GM19025 (cell line): ENCODE data around the gene SS18.
"Not testable (repeated sequence)": the region's sequence is repeated elsewhere in the genome, so short reads cannot be mapped to it uniquely, and the experiment has no call there.

Experiments used
- ATAC-seq: cut with Tn5 transposase; IDR thresholded peaks from one replicate; pipeline ENCODE4 v1.9.1; 2021; ENCODE audit warnings: mild to moderate bottlenecking, low read depth, moderate library complexity; ENCODE audit not compliant: unreplicated experiment

Gene SS18, protein sequence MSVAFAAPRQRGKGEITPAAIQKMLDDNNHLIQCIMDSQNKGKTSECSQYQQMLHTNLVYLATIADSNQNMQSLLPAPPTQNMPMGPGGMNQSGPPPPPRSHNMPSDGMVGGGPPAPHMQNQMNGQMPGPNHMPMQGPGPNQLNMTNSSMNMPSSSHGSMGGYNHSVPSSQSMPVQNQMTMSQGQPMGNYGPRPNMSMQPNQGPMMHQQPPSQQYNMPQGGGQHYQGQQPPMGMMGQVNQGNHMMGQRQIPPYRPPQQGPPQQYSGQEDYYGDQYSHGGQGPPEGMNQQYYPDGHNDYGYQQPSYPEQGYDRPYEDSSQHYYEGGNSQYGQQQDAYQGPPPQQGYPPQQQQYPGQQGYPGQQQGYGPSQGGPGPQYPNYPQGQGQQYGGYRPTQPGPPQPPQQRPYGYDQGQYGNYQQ

DNA sequence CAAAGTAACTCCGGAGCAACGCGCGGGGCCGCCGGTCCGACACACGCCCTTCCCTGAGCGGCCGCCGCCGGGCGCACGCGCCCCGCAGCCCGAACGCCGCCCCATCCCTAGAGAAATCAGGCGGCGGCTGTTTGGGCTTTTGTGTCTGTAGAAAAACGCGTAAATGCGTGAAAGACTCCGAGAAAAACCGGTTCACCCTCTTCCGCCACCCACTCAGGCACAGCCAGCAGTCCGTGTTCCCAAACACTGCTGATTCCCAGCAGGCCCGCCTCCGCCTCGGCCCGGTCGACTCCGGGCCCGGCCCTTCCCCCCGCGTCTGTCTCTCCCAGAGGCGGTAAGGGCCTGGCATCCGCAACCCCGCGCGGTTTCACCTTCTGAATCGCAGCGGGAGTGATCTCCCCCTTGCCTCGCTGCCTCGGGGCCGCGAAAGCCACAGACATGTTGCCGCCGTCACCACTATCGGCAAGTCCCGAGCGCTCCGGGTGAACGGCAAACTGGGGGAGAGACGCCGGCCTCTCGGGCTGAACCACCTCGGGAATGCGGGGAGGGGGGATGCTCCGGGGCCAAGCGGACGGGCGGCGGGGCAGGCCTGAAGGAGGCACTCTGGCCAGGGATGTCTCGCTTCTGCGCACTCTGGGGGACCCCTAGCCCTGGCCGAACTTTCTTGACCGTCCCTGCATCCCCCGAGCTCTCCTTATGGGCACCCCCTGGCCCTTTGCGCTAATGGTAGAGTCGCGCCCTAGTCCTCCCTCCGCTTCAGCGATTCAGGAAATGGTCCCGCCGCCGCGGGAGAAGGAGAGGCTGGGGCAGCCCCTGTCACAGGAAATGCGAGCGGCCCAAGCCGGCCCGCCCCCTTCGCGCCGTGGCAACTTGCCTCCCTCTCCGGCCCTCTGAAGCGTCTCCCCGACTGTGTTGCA lies at the start of gene SS18:
SS18 (minus strand) TSS at position 484 of the 917 bp plus-strand sequence; CDS start at position 440, 44 bp downstream.
- ATAC-seq: peak; percentile 71

DNA sequence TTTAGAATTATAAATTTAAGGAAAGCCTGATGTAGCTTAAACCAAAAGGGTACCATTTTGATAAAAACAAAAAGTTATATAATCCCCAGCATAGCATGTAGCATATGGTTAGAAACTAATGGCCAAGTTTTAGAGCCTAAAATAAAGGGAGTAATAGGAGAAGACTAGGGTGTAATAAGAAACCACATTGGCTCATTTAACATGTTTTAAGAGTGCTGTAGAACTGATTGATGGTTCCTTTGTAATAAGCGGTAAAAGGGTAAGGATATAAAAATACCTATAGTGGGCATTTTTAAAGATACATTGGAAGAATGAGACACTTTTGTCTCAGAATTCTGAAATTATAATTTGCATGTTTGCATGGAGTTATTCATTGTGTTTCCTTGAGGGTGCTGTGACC lies 45.1 kb upstream of the SS18 start:
- ATAC-seq: no peak

DNA sequence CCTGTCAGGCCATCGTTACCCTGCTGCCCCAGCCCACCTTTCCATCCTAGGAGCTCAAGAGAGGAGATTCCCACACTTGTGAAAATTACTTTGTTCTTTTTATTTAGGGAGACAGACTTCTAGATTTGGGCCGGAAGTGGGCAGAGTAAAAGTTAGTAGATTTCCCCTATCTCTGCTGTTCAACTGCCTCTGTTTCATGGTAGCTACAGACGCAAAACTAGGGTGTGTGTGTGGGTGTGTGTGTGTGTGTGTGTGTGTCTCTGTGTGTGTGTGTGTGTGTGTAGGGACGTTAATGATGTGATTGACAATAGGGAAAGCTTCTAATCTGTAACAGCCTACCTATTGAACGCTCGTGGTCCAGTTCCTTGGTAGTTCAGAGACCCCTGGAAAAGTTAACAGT lies 43.7 kb upstream of the SS18 start:
- ATAC-seq: no peak

DNA sequence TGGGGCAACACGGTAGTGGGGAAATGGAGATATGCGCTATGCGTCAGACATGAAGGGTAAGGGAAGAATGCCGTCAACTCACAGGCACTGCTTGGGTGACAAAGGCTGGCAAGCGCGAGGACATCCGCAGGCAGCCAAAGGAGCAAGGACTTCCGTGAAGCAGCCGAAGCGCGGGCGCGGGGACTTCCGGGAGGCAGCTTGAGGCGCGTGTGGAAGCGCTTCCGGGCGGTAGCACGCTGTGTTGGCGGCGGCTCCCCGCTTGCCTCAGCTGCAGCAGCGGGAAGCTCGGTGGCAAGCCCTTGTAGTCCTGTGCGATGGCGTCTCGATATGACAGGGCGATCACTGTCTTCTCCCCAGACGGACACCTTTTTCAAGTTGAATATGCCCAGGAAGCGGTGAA lies 43.2 kb upstream of the SS18 start, which contains the start of gene PSMA8:
PSMA8 (plus strand) TSS at position 218 of the 400 bp plus-strand sequence; CDS start at position 315, 97 bp downstream.
- ATAC-seq: no peak

DNA sequence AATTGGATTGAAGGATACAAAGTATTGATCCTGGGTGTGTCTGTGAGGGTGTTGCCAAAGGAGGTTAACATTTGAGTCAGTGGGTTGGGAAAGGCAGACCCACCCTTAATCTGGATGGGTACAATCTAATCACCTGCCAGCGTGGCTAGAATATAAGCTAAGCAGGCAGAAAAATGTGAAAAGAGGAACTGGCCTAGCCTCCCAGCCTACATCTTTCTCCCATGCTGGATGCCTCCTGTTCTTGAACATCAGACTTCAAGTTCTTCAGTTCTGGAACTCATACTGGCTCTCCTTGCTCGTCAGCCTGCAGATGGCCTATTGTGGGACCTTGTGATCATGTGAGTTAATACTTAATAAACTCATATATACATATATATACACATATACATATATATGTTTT lies 37.8 kb upstream of the SS18 start:
- ATAC-seq: not testable (repeated sequence)

DNA sequence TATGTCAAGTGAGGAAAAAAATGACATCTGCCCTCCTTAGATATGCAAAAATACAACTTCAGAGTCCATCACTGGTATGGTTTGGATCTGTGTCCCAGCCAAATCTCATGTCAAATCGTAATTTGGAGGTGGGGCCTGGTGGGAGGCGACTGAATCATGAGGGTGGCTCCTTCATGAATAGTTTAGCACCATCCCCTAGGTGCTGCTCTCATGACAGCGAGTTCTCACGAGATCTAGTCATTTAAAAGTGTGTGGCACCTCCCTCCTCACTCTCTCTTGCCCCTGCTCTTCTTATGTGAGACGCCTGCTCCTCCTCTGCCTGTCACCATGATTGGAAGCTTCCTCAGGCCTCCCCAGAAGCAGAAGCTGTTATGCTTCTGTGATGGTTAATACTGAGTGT lies 37.4 kb upstream of the SS18 start:
- no peak for ATAC-seq

DNA sequence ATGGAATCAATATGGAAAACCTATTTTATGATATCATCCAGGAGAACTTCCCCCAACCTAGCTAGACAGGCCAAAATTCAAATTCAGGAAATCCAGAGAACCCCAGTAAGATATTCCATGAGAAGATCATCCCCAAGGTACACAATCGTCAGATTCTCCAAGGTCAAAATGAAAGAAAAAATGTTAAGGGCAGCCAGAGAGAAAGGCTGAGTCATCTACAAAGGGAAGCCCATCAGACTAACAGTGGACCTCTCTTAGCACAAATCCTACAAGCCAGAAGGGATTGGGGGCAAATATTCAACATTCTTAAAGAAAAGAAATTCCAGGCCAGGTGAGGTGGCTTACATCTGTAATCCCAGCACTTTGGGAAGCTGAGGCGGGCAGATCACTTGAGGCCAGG lies 31.6 kb upstream of the SS18 start:
- not testable (repeated sequence) for ATAC-seq

DNA sequence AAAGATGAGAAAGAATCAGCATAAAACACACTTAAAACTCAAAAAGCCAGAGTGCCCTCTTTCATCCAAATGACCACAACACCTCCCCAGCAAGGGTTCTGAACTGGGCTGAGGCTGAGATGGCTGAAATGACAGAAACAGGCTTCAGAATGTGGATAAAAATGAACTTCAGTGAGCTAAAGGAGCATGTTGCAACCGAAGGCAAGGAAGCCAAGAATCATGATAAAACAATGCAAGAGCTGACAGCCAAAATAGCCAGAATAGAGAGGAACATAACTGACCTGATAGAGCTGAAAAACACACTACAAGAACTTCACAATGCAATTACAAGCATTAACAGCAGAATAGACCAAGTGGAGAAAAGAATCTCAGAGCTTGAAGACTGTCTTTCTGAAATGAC lies 31.1 kb upstream of the SS18 start:
- ATAC-seq: no peak

DNA sequence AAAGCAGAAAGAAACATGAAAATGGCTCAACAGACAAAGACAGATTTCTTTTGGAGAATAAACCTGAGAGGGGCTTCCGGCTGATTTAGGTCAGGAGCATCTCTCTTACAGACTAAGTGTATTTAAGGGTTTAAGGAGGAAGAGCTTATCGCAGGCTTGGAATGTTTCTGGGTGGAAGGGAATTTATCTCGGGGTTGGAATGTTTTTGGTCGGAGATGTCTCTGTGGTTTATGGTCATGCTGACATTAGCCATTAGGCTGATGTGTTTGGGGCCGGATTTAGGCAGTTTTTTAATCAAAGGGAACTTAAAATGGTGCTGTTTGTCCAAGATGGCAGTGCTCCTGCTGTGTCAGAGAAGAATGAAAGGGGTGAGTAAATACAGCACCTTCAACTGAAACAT lies 28.8 kb upstream of the SS18 start:
- no peak for ATAC-seq

DNA sequence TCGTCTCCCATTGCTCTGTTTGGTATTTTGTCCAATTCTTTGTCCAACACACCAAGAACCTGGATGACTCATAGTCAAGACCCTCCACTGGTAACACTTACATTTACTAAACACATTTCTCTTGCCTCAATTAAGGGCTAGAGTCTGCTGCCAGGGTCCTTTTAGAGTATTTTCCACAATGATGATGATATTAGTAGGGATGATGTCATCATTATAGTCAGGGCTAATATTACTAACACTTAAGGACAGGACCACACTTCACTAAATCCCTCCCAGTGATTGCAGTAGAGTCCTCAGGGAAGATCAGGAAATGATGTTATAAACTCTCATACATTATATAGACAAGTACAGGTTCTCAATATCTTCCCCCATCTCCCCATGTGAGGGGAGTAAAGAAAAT lies 13.6 kb upstream of the SS18 start:
- no peak for ATAC-seq

DNA sequence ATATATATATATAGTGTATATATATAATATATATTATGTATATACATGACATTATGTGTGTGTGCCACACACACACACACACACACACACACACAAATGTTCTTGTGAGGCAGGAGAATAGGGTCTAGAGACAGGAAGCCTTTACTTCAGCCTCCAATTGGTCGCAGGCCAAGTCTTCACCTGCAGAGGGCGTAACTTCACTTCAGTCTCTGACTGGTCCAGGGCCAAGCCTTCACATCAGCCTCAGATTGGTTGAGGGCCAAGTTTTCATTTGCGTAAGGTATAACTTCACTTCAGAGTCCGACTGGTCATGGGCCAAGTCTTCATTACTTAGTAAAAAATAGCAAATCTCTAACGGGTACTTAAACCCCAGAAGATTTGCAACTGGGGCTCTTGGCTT lies 13.2 kb upstream of the SS18 start:
- ATAC-seq: no peak

DNA sequence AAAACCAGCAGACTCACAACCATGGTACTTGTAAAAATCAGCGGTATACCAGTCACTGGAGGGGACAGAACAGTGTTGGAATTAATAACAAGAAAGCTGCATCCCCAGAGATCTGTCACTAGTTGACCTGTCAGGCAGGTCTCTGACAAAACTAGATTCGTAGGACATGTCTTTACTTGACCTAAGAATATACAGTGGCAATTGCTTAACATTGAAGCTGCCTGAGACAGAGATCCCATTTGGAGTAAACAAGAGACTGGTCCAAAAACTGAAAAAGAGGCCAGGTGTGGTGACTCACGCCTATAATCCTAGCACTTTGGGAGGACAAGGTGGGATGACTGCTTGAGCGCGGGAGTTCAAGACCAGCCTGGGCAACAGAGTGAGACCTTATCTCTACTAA lies 7.2 kb upstream of the SS18 start:
- ATAC-seq: no peak

DNA sequence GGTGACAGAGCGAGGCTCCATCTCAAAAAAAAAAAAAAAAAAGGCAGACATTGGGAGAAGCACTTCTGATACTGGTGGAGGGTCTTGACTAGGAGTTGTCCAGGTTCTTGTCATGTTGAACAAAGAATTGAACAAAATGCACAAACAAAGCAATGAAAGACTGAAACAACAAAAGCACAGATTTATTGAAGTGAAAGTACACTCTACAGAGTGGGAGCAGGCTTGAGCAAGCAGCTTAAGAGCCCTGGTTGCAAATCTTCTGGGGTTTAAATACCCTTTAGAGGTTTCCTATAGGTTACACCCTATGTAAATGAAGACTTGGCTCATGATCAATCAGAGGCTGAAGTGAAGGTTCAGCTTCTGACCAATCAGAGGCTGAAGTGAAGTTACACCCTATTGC lies 6.4 kb upstream of the SS18 start:
- ATAC-seq: no peak

DNA sequence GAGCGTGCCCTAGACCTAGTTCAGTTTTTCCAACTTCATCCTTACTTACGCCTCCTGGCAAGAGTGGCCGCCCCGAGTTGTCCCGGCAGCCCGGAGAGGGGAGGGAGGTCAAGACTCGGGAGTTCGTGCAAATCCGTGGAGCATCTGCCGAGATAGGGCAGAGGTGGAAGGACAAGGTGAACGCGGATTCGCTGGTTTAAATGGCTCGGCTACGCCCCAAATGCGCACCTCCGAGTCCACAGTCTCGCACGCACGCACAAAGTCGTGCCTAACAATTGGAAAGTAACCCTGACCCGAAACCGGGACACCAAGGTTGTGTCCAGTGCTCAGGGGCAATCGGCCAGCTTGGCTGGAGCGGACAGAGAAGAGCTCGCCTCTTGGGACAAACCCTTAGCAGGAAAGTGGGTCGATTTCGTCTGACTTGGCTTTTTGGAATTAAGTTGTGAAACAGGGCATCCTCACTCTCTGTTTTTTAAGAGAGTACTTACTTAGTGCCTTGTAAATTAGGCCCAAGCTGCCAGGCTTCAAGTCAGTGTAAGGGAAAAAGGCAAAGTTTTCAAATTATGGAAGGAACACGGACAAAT lies 726 bp upstream of the SS18 start:
- peak; percentile 40 for ATAC-seq

DNA sequence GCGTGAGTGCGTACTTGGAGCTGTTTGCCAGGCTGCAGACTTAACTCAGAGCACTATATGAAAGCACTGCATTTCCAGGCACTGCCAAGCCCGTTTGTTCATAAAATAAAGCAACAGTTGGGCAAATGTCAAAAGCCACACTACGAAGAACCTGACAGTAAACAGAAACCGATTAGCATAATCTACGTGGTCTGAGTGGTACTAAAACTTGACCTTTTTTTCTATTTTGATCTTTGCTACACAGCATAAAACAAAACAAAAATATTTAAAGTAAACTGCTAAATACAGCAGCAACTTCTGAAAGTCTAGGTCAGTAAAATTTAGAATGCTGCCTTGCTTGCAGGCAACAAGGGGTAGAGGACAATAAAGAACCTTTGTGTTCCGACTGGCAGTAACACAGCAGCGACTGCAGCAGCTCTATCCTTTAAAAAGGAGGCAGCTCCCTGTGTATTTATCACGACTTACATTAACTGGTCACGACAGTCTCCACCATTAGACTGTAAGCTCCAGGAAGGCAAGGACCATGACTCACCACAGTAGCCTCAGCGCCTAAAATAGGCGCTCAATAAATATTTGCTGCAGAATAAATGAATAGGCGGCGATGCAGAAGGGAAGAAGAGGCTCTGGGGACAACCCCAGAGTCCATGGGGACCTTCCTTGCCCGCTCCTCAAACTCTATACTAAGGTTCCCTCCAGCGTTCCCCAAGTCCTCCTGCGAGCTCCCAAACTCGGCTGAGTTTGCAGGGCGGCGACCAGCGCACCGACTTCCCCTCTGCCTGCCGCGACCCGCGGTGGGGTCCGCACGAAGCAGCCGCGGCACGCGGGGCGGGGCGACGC lies 902 bp downstream of the SS18 start:
- peak; percentile 12 for ATAC-seq

DNA sequence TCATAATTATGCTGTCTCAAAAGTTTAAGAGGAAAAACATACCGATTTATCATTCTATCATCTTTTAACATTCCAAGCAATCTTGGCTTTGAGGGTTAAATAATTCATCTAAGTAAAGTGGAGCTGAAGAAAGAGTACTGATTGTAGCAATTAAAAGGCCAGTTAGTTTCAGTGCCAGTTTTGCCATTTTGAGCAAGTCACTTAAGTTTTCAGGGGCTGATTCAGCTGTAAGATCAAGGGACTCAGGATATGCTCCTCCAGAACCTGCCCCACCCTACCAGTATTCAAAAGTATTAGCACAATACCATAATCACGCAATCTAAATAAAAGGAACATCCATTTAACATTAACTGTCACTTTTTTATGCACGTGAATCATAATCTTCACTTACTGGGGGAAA lies 1.9 kb downstream of the SS18 start:
- ATAC-seq: no peak

DNA sequence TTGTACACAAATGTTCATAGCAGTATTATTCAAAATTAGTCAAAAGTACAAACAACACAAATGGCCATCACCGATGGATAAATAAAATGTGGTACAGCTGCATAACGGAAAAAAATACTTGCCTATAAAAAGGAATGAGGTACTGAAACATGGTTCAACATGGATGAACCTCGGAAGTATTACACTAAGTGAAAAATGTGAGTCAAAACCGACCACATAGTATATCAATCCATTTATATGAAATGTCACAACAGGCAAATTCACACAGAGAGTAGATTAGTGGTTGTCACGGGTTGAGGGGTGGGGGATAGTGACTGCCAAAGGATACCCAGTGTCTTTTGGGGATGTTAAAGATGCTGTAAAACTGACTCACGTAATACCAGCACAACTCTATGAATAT lies 3.5 kb downstream of the SS18 start:
- no peak for ATAC-seq

DNA sequence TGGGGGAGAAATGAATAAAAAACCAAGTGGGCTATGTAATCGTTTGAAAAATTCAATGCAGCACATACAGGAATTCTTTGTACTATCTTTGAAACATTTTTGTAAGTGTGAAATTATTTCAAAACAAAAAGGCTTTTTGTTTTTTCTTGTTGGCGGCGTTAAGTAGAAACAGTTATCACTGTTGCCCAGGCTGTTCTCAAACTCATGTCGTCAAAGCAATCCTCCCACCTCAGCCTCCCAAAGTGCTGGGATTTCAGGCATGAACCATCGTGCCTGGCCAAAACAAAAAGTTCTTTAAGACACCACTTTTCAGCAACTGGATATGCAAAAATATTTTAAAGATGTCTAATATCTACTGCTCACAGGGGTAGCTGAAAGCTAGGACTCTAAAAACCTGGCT lies 5.4 kb downstream of the SS18 start:
- ATAC-seq: no peak

DNA sequence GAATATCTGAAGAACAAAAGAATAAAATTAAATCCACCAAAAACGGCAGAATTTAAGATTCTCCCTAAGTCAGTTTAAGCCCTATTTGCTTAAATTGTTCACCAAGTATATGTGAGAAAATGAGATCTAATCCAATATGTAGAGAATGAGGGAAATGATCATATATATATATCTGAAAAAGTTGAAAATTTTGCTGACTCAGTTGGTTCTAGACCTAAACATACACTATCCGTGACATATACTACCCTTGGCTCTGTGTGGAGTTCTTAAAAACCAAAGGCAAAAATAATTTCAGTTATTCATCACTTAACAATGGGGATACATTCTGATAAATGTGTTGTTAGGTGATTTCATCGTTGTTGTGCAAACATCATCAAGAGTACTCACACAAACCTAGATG lies 7.3 kb downstream of the SS18 start:
- ATAC-seq: no peak

DNA sequence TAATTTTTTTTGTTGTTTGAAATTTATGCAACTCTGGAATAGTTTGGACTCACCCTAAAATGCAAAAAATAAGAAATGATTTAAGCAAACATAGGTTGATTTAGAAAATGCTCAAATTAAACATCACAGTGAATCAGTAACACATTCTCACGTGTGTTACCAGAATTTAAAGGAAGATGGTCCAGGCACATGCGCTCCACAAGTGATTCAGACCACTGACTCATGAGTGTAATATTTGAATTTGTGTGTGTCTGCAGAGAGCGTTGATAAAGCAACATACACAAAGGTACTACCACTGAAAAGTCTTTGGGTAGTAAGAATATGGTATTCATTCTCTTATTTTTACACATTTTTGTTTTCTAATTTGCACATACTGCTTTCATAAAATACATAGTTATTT lies 7.9 kb downstream of the SS18 start:
- no peak for ATAC-seq
